ENCODE results near the gene MKNK1.

Gene MKNK1

GRCh38 chr1:46569116-46569515, 35.0 kb downstream of the MKNK1 start:
- no peaks in the 10 kb centered on the region for H3F3A ChIP-seq (ENCODE audit: low read depth)
- H3K4me2 ChIP-seq (ENCODE audit: low read depth, low read length, poor library complexity, severe bottlenecking), result no peak overlapping the region
- H4K20me1 ChIP-seq (ENCODE audit: insufficient read depth, low read length, poor library complexity, severe bottlenecking), result no peaks in the 10 kb centered on the region
- H3K4me3 ChIP-seq (ENCODE audit: low read length, poor library complexity, severe bottlenecking), result no peak overlapping the region
- H3K9ac ChIP-seq (ENCODE audit: low read depth, low read length, poor library complexity, severe bottlenecking), result no peak overlapping the region
- no peaks in the 10 kb centered on the region for H3K9me3 ChIP-seq (ENCODE audit: insufficient read depth, low read depth, low read length)
- H2AFZ ChIP-seq (ENCODE audit: low read length), result no peak overlapping the region
- no peaks in the 10 kb centered on the region for H3K27me3 ChIP-seq (ENCODE audit: insufficient read depth, low read length, poor library complexity, severe bottlenecking)
- no peak for TF ChIP-seq CTCF (conservative IDR thresholded peaks at IDR 0.05; ENCODE audit: low read length)
- TF ChIP-seq EZH2phosphoT487 (IDR thresholded peaks at IDR 0.05; ENCODE audit: borderline replicate concordance), result no peak
- no peaks in the 10 kb centered on the region for H3K9me2 ChIP-seq (replicated peaks; ENCODE audit: low read depth, low read length)
- peaks cover 3% of the 10 kb centered on the region; the same call in 1 of the 2 replicates for H3K36me3 ChIP-seq (ENCODE audit: insufficient read depth, low read length)
- H3K79me2 ChIP-seq (ENCODE audit: insufficient read depth, low read length), result no peaks in the 10 kb centered on the region
- H3K4me1 ChIP-seq (ENCODE audit: insufficient read depth, low read length, poor library complexity, severe bottlenecking), result no peaks in the 10 kb centered on the region

- H3K9me2 ChIP-seq (replicated peaks; ENCODE audit: low read depth, low read length), result no peaks in the 10 kb centered on the region
- no peak overlapping the region for H3K4me3 ChIP-seq (ENCODE audit: low read length, poor library complexity, severe bottlenecking)
- H3K9ac ChIP-seq (ENCODE audit: low read depth, low read length, poor library complexity, severe bottlenecking), result no peak overlapping the region
- TF ChIP-seq CTCF (conservative IDR thresholded peaks at IDR 0.05; ENCODE audit: low read length), result no peak
- no peak for TF ChIP-seq EZH2phosphoT487 (IDR thresholded peaks at IDR 0.05; ENCODE audit: borderline replicate concordance)
- no peaks in the 10 kb centered on the region for H3F3A ChIP-seq (ENCODE audit: low read depth)
- no peaks in the 10 kb centered on the region for H3K27me3 ChIP-seq (ENCODE audit: insufficient read depth, low read length, poor library complexity, severe bottlenecking)
- no peaks in the 10 kb centered on the region for H3K4me1 ChIP-seq (ENCODE audit: insufficient read depth, low read length, poor library complexity, severe bottlenecking)
- no peaks in the 10 kb centered on the region for H3K79me2 ChIP-seq (ENCODE audit: insufficient read depth, low read length)
- no peaks in the 10 kb centered on the region for H3K9me3 ChIP-seq (ENCODE audit: insufficient read depth, low read depth, low read length)
- no peak overlapping the region for H3K4me2 ChIP-seq (ENCODE audit: low read depth, low read length, poor library complexity, severe bottlenecking)
- H3K36me3 ChIP-seq (ENCODE audit: insufficient read depth, low read length), result 0 out of 2 replicates have a peak, but pooled peaks cover 3% of the 10 kb centered on the region
- H2AFZ ChIP-seq (ENCODE audit: low read length), result no peak overlapping the region
- H4K20me1 ChIP-seq (ENCODE audit: insufficient read depth, low read length, poor library complexity, severe bottlenecking), result no peaks in the 10 kb centered on the region
These were observed 35.6 kb downstream of the MKNK1 start for GRCh38 chr1:46568461-46568891.

DNA sequence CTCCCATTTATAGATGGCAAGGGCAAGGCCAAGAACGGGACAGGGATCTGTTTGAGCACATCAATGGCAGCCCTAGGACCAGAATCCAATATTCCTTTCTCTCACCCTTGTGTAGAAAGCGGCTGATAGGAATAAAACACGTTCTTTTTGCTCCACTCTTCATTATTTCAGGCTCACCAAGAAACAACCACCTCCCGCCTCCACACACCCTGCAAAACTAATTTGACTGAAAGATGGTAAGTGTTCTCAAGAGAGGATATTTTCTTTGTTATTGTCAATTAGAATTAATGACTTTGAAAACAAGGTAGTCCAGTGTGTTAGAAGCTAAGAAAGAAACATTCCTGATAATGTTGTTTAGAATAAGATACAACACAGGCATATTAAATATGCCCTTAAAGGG, 40.7 kb downstream of the MKNK1 start:
- H3K4me3 ChIP-seq (ENCODE audit: low read length, poor library complexity, severe bottlenecking), result no peak overlapping the region
- no peaks in the 10 kb centered on the region for H3K27me3 ChIP-seq (ENCODE audit: insufficient read depth, low read length, poor library complexity, severe bottlenecking)
- peaks cover 3% of the 10 kb centered on the region; the same call in 1 of the 2 replicates for H3K36me3 ChIP-seq (ENCODE audit: insufficient read depth, low read length)
- no peaks in the 10 kb centered on the region for H4K20me1 ChIP-seq (ENCODE audit: insufficient read depth, low read length, poor library complexity, severe bottlenecking)
- H3K9me2 ChIP-seq (replicated peaks; ENCODE audit: low read depth, low read length), result no peaks in the 10 kb centered on the region
- H3K9me3 ChIP-seq (ENCODE audit: insufficient read depth, low read depth, low read length), result no peaks in the 10 kb centered on the region
- no peaks in the 10 kb centered on the region for H3K4me1 ChIP-seq (ENCODE audit: insufficient read depth, low read length, poor library complexity, severe bottlenecking)
- no peak overlapping the region for H3K9ac ChIP-seq (ENCODE audit: low read depth, low read length, poor library complexity, severe bottlenecking)
- TF ChIP-seq EZH2phosphoT487 (IDR thresholded peaks at IDR 0.05; ENCODE audit: borderline replicate concordance), result no peak
- no peak for TF ChIP-seq CTCF (conservative IDR thresholded peaks at IDR 0.05; ENCODE audit: low read length)
- no peaks in the 10 kb centered on the region for H3K79me2 ChIP-seq (ENCODE audit: insufficient read depth, low read length)
- H3F3A ChIP-seq (ENCODE audit: low read depth), result no peaks in the 10 kb centered on the region
- no peak overlapping the region for H2AFZ ChIP-seq (ENCODE audit: low read length)
- H3K4me2 ChIP-seq (ENCODE audit: low read depth, low read length, poor library complexity, severe bottlenecking), result no peak overlapping the region
